ENCODE results near the gene TAF4B. TPM values are rescaled to one million over a fixed set of nuclear protein-coding genes. Genes with fewer than 3 reads are reported as not detected.
A peak's percentile ranks its signal among the peaks of the same experiment; 100 is the strongest.

TAF4B gene
- total RNA-seq, 1 donor from 2014 or later, result 3.2 TPM

- peak overlapping the region; percentile 27 for H2AFZ ChIP-seq (ENCODE audit: low read depth, low read length)
- no peaks in the 10 kb centered on the region for H3K9me3 ChIP-seq (ENCODE audit: insufficient read depth, low read depth, low read length)
These were observed 1.1 kb upstream of the TAF4B start for GRCh38 chr18:26225022-26225693.

DNA sequence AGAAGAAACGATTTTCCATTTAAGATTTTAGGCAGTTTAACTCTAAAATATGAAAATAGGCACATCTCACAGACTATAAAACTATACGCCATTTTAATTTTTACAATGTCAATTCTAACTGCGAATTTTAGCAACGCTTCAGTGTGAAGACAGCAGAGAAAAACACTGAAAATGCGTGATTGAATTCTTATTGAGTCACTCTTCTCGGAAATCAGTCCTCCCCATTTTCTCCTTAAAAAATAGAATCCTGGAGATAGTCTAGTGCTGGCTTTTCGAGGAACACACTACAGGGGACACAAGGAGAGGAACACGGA is 373 bp upstream of the TAF4B start:
- no peak for DNase-seq (ENCODE audit: low read depth)
- TF ChIP-seq EZH2 (IDR thresholded peaks at IDR 0.05; ENCODE audit: insufficient read depth, low read length) (no peak), CTCF (IDR thresholded peaks at IDR 0.05; ENCODE audit: insufficient read depth, low read depth, low read length) (no peak)
- H3K4me1 Mint-ChIP-seq (ENCODE audit: low read depth, unreplicated experiment), result peaks cover 9% of the 10 kb centered on the region
- Histone ChIP-seq H4K20me1 (ENCODE audit: insufficient read depth, low read length) (no peaks in the 10 kb centered on the region), H3K27ac (ENCODE audit: low read depth, low read length) (no peak overlapping the region), H3K4me2 (ENCODE audit: low read length) (peak overlapping the region; percentile 97), H3K79me2 (ENCODE audit: insufficient read depth, low read length) (no peaks in the 10 kb centered on the region), H2AFZ (ENCODE audit: low read depth, low read length) (peak overlapping the region; percentile 67), H3K4me1 (ENCODE audit: insufficient read depth, low read length) (peaks cover 4% of the 10 kb centered on the region), H3K9me3 (ENCODE audit: insufficient read depth, low read depth, low read length) (no peaks in the 10 kb centered on the region), H3K36me3 (ENCODE audit: insufficient read depth, low read length) (no peaks in the 10 kb centered on the region), H3K9ac (ENCODE audit: low read length) (peak overlapping the region; percentile 83), H3K4me3 (ENCODE audit: insufficient read depth, low read depth, low read length) (peak overlapping the region; percentile 71), H3K27me3 (ENCODE audit: insufficient read depth, low read length) (no peaks in the 10 kb centered on the region)
- FAIRE-seq, result peak; percentile 32
- H3K36me3 Mint-ChIP-seq (ENCODE audit: low read depth, unreplicated experiment), result no peaks in the 10 kb centered on the region
- H3K27me3 Mint-ChIP-seq (ENCODE audit: low read depth, unreplicated experiment), result no peaks in the 10 kb centered on the region
- H3K27ac Mint-ChIP-seq (ENCODE audit: unreplicated experiment), result peak overlapping the region; percentile 93
- peaks cover 2% of the 10 kb centered on the region for H3K9me3 Mint-ChIP-seq (ENCODE audit: unreplicated experiment)
- peak overlapping the region; percentile 92 for H3K4me3 Mint-ChIP-seq (ENCODE audit: unreplicated experiment)

More at GRCh38 chr18:26225022-26225693, 1.1 kb upstream of the TAF4B start:
- no peaks in the 10 kb centered on the region for H3K79me2 ChIP-seq (ENCODE audit: insufficient read depth, low read length)
- no peaks in the 10 kb centered on the region for H3K27me3 ChIP-seq (ENCODE audit: insufficient read depth, low read length)
- H3K9me3 Mint-ChIP-seq (ENCODE audit: unreplicated experiment), result no peaks in the 10 kb centered on the region
- peak overlapping the region; percentile 27 for H3K4me3 Mint-ChIP-seq (ENCODE audit: unreplicated experiment)
- H3K4me3 ChIP-seq (ENCODE audit: insufficient read depth, low read depth, low read length), result no peak overlapping the region
- no peaks in the 10 kb centered on the region for H3K36me3 Mint-ChIP-seq (ENCODE audit: low read depth, unreplicated experiment)
- TF ChIP-seq CTCF (IDR thresholded peaks at IDR 0.05; ENCODE audit: insufficient read depth, low read depth, low read length) (no peak), EZH2 (IDR thresholded peaks at IDR 0.05; ENCODE audit: insufficient read depth, low read length) (no peak)
- no peak overlapping the region for H3K27ac ChIP-seq (ENCODE audit: low read depth, low read length)
- H3K36me3 ChIP-seq (ENCODE audit: insufficient read depth, low read length), result no peaks in the 10 kb centered on the region
- H3K27ac Mint-ChIP-seq (ENCODE audit: unreplicated experiment), result no peak overlapping the region
- FAIRE-seq (no peak), DNase-seq (ENCODE audit: low read depth) (no peak)
- H3K9ac ChIP-seq (ENCODE audit: low read length), result no peak overlapping the region
- no peaks in the 10 kb centered on the region for H4K20me1 ChIP-seq (ENCODE audit: insufficient read depth, low read length)
- peaks cover 9% of the 10 kb centered on the region for H3K4me1 Mint-ChIP-seq (ENCODE audit: low read depth, unreplicated experiment)
- peak overlapping the region; percentile 97 for H3K4me2 ChIP-seq (ENCODE audit: low read length)
- H3K27me3 Mint-ChIP-seq (ENCODE audit: low read depth, unreplicated experiment), result no peaks in the 10 kb centered on the region
- peaks cover 4% of the 10 kb centered on the region for H3K4me1 ChIP-seq (ENCODE audit: insufficient read depth, low read length)

DNA sequence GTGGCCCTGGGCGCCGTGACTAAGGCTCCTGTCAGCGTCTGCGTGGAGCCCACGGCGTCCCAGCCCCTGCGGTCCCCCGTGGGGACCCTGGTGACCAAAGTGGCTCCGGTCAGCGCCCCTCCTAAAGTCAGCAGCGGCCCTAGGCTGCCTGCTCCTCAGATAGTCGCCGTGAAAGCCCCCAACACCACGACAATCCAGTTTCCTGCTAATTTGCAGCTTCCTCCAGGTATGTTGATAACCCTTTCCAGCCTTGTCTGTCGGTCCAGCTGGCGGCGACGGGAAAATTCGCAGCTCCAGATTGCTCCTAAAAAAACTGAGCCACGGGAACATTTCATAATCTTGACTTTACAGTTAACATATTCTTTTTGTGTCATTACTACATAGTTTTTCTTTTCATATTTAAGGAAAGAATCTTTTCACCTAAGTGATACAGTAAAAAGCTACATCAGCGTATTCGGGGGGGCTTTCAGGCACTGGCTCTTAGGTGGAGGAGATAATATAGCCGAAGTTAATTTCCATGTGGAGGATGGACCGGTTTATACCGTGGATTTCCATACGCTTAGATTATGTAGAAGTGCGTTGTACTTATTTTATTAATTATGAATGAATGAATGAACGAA is 916 bp downstream of the TAF4B start:
- no peaks in the 10 kb centered on the region for H3K36me3 ChIP-seq (ENCODE audit: insufficient read depth, low read length)
- Mint-ChIP-seq H3K4me1 (ENCODE audit: low read depth, unreplicated experiment) (peaks cover 9% of the 10 kb centered on the region), H3K9me3 (ENCODE audit: unreplicated experiment) (peaks cover 2% of the 10 kb centered on the region), H3K27ac (ENCODE audit: unreplicated experiment) (peak overlapping the region; percentile 91), H3K27me3 (ENCODE audit: low read depth, unreplicated experiment) (no peaks in the 10 kb centered on the region), H3K36me3 (ENCODE audit: low read depth, unreplicated experiment) (no peaks in the 10 kb centered on the region), H3K4me3 (ENCODE audit: unreplicated experiment) (peak overlapping the region; percentile 97)
- peak overlapping the region; percentile 93 for H2AFZ ChIP-seq (ENCODE audit: low read depth, low read length)
- H3K9ac ChIP-seq (ENCODE audit: low read length), result peak overlapping the region; percentile 83
- H3K4me3 ChIP-seq (ENCODE audit: insufficient read depth, low read depth, low read length), result peak overlapping the region; percentile 71
- H3K27me3 ChIP-seq (ENCODE audit: insufficient read depth, low read length), result no peaks in the 10 kb centered on the region
- no peaks in the 10 kb centered on the region for H3K79me2 ChIP-seq (ENCODE audit: insufficient read depth, low read length)
- FAIRE-seq, result no peak
- H3K27ac ChIP-seq (ENCODE audit: low read depth, low read length), result peak overlapping the region; percentile 54
- DNase-seq (ENCODE audit: low read depth), result no peak
- no peak for TF ChIP-seq CTCF (IDR thresholded peaks at IDR 0.05; ENCODE audit: insufficient read depth, low read depth, low read length)
- no peak for TF ChIP-seq EZH2 (IDR thresholded peaks at IDR 0.05; ENCODE audit: insufficient read depth, low read length)
- H3K9me3 ChIP-seq (ENCODE audit: insufficient read depth, low read depth, low read length), result no peaks in the 10 kb centered on the region
- peaks cover 4% of the 10 kb centered on the region for H3K4me1 ChIP-seq (ENCODE audit: insufficient read depth, low read length)
- H4K20me1 ChIP-seq (ENCODE audit: insufficient read depth, low read length), result no peaks in the 10 kb centered on the region
- H3K4me2 ChIP-seq (ENCODE audit: low read length), result peak overlapping the region; percentile 97
